Skeletal muscle satellite cell (primary cell): ENCODE data around the gene RAMACL.

Experiments
- H3K27me3 ChIP-seq: 2 replicates; pipeline ENCODE4 v1.7.0; 2013; ENCODE audit warnings: low read length; ENCODE audit not compliant: control insufficient read depth, insufficient read depth
- H3K36me3 ChIP-seq: 2 replicates; pipeline ENCODE4 v1.7.0; 2013; ENCODE audit warnings: mild to moderate bottlenecking, control low read depth, low read length; ENCODE audit not compliant: insufficient read depth
- H3K4me1 ChIP-seq: 2 replicates; pipeline ENCODE4 v1.7.0; 2013; ENCODE audit warnings: low read length; ENCODE audit not compliant: control insufficient read depth, insufficient read depth
- H3K4me2 ChIP-seq: 2 replicates; pipeline ENCODE4 v1.7.0; 2013; ENCODE audit warnings: mild to moderate bottlenecking, low read length
- H3K4me3 ChIP-seq: 2 replicates; pipeline ENCODE4 v1.7.0; 2013; ENCODE audit warnings: low read length
- H3K9ac ChIP-seq: 2 replicates; pipeline ENCODE4 v1.7.0; 2013; ENCODE audit warnings: mild to moderate bottlenecking, low read depth, low read length, moderate library complexity
- H3K9me3 ChIP-seq: replicated peaks from 2 replicates; pipeline ENCODE4 v1.7.0; 2013; ENCODE audit warnings: mild to moderate bottlenecking, control low read depth, low read length

RAMACL gene

DNA sequence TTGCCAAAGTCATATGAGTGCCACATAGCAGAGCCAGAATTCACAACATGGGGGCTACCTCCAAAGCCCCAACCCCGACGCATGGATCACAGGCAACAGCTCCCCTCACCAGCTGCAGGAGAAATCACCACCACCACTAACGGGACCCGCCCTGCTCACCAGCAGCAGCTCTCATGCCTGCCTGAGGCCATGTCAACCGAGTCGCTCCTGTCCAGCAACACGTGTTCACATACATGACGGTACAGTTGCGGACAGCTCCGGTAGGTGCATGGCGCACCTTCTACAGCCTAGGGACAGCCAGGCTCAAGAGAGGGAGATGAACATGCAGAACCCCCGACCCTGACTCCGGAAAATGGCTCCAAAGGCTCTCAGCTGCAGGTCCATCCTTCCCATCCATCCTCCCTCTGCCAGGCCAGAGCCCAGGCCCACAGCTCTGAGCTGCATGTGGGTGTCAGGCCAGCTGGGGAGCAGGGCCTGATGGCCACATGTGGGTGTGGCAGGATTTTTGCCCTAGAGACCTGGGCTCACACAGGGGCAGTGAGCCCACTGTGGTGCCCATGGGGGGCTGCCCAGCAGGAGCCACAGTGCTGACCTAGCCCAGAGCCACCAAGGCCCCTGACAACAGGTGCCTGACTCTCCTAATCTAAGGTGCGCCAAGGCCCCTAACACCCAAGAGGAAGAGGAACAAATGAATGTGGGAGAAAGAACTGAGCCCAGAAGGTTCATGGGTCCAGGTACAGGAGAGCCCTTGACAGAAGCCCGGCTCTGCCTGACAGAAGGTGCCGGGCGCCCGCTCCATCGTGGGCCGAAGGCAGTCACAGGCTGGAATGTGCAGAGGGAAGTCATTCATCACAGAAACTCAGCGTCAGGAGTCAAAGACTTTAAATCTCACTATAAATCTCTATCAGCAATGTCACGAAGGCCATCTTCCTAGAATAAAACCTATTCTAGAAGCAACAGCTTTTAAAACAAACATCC, 30.1 kb upstream of the RAMACL start:
- peaks cover 67% of the 10 kb centered on the region for H3K4me1 ChIP-seq
- no peaks in the 10 kb centered on the region for H3K27me3 ChIP-seq
- no peaks in the 10 kb centered on the region for H3K9me3 ChIP-seq
- H3K4me2 ChIP-seq: no peak overlapping the region
- H3K9ac ChIP-seq: no peak overlapping the region
- no peak overlapping the region for H3K4me3 ChIP-seq
- H3K36me3 ChIP-seq: peaks cover 29% of the 10 kb centered on the region

DNA sequence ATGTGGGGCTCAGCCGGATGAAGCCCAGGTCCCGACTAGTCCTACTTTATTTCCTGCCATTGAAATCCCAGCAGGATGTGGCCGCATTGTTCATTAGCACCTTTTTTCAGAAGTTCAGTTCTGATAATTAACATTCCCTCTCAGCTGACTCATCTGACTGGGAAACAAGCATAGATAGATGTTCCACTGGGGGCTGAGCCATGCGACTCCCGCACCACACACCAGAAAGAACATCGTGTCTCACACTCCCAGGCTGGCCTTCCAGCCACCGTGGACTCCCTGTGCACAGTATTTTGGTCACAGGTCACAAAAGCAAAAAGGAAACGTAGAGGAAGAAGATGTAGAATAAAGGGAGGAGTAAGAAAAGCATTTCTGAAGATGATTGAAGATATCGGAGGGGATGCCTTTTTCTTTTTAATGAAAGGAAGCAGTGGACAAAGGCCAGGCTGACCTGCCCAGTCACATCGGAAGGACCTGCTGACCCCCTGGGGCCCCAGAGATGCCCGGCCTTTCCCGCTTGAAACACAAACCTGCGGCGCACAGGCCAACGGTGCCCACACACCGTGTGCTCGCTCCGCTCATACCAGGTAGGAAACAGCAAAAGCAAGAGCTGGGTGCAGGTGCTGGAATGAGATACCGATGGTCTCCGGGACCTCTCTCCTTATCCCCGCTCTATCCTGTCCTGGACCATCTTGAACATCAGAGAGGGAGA, 28.7 kb upstream of the RAMACL start:
- H3K4me2 ChIP-seq: no peak overlapping the region
- peak overlapping the region; percentile 0 for H3K9ac ChIP-seq
- no peaks in the 10 kb centered on the region for H3K27me3 ChIP-seq
- H3K4me1 ChIP-seq: peaks cover 58% of the 10 kb centered on the region
- peaks cover 29% of the 10 kb centered on the region for H3K36me3 ChIP-seq
- H3K9me3 ChIP-seq: no peaks in the 10 kb centered on the region
- H3K4me3 ChIP-seq: no peak overlapping the region

DNA sequence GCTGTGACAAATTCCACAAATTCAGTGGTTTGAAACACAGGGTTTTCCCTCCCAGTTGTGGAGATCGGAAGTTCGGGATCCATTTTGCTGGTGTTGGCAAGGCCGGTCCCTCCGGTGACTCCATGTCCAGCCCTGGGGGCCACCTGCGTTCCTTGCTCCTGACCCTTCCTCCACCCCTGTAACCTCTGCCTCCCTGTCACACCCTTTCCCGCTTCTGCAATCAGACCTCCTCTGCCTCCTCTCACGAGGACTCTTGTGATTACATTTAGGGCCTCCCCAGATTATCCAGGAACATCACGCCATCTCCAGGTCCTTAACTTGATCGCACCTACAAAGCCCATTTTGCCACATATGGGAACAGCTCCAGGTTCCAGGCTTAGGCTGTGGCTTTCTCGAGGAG, 28.1 kb upstream of the RAMACL start:
- Histone ChIP-seq H3K36me3 (peaks cover 34% of the 10 kb centered on the region), H3K27me3 (no peaks in the 10 kb centered on the region), H3K9me3 (no peaks in the 10 kb centered on the region), H3K9ac (peak overlapping the region; percentile 0), H3K4me1 (peaks cover 54% of the 10 kb centered on the region), H3K4me3 (no peak overlapping the region), H3K4me2 (no peak overlapping the region)

DNA sequence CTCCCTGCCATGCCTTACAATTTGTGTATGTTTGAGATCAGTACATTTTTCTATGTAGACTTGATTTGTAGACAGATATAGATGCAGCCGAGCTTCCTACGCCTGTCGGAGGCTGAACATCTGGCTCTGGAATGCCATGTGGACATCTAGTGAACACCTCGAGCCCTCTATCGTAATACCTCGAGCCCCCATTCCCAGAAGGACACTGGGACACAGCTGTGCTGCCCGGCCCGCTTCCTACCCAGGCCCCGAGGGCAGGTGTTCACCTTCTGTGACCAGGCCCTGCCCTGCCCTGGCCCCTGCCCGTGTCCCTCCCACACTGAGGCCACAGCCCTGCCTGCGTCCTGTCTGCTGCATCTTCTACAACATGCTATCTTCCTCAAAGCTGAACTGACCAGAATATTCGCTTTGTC, 27.7 kb upstream of the RAMACL start:
- Histone ChIP-seq H3K36me3 (peaks cover 34% of the 10 kb centered on the region), H3K4me3 (no peak overlapping the region), H3K27me3 (no peaks in the 10 kb centered on the region), H3K9ac (no peak overlapping the region), H3K4me1 (peaks cover 50% of the 10 kb centered on the region), H3K9me3 (no peaks in the 10 kb centered on the region), H3K4me2 (no peak overlapping the region)

DNA sequence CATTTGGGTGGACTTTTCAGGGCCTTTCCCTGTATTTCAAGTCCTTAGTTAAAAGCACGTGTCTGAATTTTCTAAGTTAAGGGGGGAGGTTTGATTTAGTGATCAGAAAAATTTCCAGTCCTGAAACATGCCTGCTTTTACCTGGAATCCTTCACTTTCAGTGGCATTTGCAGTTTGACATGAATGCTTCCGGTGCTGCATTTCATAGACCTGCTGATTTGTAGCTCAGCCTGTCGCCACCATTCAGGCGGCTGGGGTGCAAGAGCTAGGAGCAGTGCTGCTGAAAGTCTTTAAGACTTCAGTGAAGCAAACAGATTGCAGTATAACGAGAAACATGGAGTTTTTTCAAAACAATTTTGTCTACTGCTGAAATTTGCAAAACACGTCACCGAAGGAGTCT, 26.5 kb upstream of the RAMACL start:
- no peaks in the 10 kb centered on the region for H3K27me3 ChIP-seq
- no peaks in the 10 kb centered on the region for H3K9me3 ChIP-seq
- peaks cover 24% of the 10 kb centered on the region for H3K36me3 ChIP-seq
- peaks cover 38% of the 10 kb centered on the region for H3K4me1 ChIP-seq
- no peak overlapping the region for H3K4me2 ChIP-seq
- H3K4me3 ChIP-seq: no peak overlapping the region
- no peak overlapping the region for H3K9ac ChIP-seq

DNA sequence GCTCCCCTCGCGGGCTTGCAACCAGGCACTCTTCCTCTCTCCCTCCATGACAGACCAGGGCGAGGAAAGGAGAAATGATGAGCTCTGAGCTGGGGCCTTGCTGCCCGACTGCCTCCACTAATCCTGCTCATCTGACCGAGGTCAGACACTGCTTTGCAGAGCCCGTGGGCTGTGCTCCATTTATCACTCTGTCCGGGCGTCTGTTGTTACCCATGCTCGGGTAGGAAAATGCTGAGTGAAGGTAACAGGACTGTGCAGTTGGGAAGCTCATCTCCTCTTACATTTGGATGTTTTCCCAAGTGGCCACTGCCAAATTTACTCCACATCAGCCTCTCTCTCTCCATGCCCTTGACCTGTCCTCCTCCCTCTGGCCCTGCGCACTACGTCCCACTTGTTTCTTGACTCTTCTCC, 26.0 kb upstream of the RAMACL start:
- Histone ChIP-seq H3K4me3 (no peak overlapping the region), H3K4me2 (no peak overlapping the region), H3K9me3 (no peaks in the 10 kb centered on the region), H3K36me3 (peaks cover 19% of the 10 kb centered on the region), H3K27me3 (no peaks in the 10 kb centered on the region), H3K9ac (no peak overlapping the region), H3K4me1 (peaks cover 35% of the 10 kb centered on the region)

DNA sequence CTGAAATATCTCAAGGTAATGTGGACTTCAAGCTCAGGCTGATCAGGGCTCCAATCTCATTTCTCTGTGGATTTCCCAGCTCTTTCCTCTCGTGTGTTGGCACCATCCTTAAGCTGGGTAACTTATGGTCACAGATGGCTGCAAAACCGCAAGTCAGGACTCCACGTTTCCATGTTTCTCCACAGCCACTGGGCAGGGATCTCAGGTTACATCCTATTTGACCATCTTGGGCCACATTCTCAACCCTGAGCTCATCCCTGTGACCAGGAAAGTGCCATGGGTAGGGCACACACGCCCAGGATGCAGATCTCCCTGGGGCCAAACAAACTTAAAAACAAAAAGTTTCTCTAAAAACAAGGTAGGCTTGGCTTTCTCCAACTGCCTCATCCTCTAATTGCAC, 25.2 kb upstream of the RAMACL start:
- Histone ChIP-seq H3K4me1 (peaks cover 36% of the 10 kb centered on the region), H3K9me3 (no peaks in the 10 kb centered on the region), H3K9ac (no peak overlapping the region), H3K4me3 (no peak overlapping the region), H3K4me2 (no peak overlapping the region), H3K36me3 (peaks cover 16% of the 10 kb centered on the region), H3K27me3 (no peaks in the 10 kb centered on the region)

DNA sequence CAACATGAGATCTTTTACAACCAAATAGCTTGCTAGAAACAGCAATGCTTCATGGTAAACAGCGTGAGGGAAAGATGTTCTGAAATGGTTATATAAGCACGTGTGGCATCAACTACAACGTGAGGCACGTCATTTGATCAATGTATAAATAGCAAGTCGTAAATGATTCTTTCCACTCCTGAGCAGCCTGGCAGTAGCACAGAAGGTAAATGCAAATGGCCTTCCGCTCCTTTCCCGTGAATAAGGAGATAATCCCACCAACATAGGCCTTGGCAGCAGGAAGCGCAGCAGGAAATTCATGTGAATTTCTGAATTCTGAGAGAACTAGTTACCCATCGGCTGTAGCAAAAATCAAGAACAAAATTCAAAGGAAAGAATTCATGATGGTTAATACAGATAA, 23.6 kb upstream of the RAMACL start:
- peaks cover 27% of the 10 kb centered on the region for H3K4me1 ChIP-seq
- H3K9ac ChIP-seq: no peak overlapping the region
- no peak overlapping the region for H3K4me3 ChIP-seq
- H3K27me3 ChIP-seq: no peaks in the 10 kb centered on the region
- H3K36me3 ChIP-seq: peaks cover 18% of the 10 kb centered on the region
- H3K9me3 ChIP-seq: no peaks in the 10 kb centered on the region
- H3K4me2 ChIP-seq: no peak overlapping the region

DNA sequence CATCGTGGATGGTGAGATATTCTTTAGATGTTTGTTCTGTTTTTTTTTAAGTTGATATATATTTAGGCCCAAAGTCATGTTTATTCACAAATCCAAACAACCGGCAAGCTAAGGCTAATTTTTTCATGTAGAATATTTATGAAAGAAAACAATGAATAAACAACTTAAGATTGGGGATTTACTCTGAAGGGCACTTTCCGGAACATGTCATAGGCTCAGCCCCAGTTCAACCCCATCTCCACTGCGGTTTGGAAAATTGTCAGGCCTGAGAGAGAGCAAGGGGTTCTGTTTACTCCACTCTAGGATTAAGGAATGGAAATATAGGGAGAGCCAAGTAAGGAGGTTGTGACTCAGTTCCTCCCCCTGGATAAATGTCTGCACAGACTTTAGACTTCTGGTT, 22.3 kb upstream of the RAMACL start:
- Histone ChIP-seq H3K27me3 (no peaks in the 10 kb centered on the region), H3K9ac (no peak overlapping the region), H3K9me3 (no peaks in the 10 kb centered on the region), H3K4me2 (no peak overlapping the region), H3K4me1 (peaks cover 19% of the 10 kb centered on the region), H3K4me3 (no peak overlapping the region), H3K36me3 (peaks cover 17% of the 10 kb centered on the region)

DNA sequence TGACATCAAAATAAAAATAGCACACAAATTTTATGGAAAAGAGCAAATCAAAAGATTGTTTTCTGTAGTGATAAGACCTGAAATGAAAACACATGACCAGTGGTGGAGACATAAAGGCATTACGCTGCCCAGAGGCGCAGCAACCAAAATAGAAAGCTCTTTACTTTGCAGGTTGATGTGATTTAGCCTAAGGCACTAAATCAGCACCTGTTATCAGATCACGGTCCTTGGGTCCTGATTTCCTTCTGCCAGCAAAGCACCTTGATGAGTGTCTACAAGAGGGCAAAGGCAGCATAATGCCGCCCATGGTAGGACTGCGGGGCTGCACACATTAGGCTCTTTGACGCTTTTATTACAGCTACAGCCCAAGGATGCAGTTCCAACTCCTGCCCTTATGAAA, 19.3 kb upstream of the RAMACL start:
- H3K4me1 ChIP-seq: peaks cover 10% of the 10 kb centered on the region
- no peak overlapping the region for H3K4me3 ChIP-seq
- H3K4me2 ChIP-seq: no peak overlapping the region
- no peaks in the 10 kb centered on the region for H3K27me3 ChIP-seq
- peaks cover 25% of the 10 kb centered on the region for H3K36me3 ChIP-seq
- H3K9ac ChIP-seq: no peak overlapping the region
- no peaks in the 10 kb centered on the region for H3K9me3 ChIP-seq

DNA sequence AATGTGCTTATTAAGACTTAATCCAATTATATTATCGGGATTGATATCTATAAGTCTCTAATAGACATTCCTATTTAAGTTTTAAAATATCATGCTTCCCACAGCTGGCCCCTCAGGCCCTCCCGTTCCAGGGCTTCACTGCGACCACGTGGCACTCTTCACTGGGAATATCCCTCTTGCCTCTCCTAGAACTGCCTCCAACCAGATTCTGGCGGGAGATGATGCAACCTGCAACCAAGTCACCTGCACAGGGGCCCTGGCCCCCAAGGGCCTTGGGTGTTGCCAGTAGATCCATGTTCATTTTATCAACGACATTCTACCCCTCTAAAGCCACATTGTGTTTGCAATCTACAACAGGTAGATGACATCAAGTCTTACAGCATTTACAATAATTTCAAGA, 18.4 kb upstream of the RAMACL start:
- H3K27me3 ChIP-seq: no peaks in the 10 kb centered on the region
- peaks cover 22% of the 10 kb centered on the region for H3K36me3 ChIP-seq
- peaks cover 18% of the 10 kb centered on the region for H3K4me1 ChIP-seq
- no peak overlapping the region for H3K4me2 ChIP-seq
- H3K4me3 ChIP-seq: no peak overlapping the region
- no peaks in the 10 kb centered on the region for H3K9me3 ChIP-seq
- H3K9ac ChIP-seq: no peak overlapping the region
